ENCODE data around the gene C7orf57.

Gene C7orf57

DNA sequence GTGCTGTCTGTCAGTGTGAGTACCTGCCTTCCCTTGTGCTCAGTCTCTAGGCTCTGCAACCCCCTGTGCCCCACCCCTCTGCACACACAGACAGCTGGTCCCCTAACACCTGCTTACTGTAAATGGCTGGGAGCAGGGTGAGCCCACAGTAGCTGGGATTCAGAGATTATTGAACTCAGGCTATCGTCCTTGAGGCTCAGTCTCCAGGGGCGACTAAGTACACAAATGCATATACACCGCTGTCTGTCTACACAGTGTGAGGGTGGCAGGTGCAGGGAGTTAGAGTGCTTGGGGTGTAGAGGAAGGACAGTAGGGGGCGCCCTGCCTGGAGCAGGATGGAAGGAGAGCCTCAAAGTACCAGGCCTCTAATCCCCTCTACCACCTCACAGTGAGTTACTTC is 66.6 kb downstream of the C7orf57 start:
- Histone ChIP-seq H3K27ac (ENCODE audit: low read depth, low read length) (no peak overlapping the region), H3K9me3 (ENCODE audit: low read length) (no peaks in the 10 kb centered on the region), H3K27me3 (ENCODE audit: control insufficient read depth in 1 of 2, insufficient read depth in 2 of 2, low read length in 2 of 2) (no peaks in the 10 kb centered on the region), H3K4me1 (ENCODE audit: insufficient read depth, low read length) (no peaks in the 10 kb centered on the region), H3K4me3 (ENCODE audit: low read depth in 1 of 2, low read length in 2 of 2) (no peak overlapping the region), H3K9ac (ENCODE audit: low read length) (no peak overlapping the region), H3K36me3 (ENCODE audit: insufficient read depth, low read length) (peaks cover 27% of the 10 kb centered on the region)

DNA sequence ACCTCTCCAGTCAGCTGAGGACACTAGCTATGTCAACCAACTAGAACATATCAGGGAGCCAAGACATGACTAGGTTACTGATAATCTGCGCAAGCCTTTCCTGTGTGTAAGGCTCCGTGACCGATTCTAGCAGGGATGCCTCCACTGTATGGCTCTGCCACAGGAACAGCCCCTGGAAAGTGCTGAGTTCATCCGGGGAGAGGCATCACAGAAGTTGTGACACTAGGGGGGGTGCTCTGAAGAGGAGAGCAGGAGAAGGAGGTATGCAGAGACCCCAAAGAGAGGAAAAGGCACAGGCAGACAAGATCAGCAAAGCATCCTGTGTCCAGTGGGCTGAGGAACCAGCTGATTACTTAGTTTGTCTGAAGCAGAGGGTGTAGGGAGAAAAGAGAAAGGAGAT is 67.2 kb downstream of the C7orf57 start:
- Histone ChIP-seq H3K27ac (ENCODE audit: low read depth, low read length) (no peak overlapping the region), H3K9me3 (ENCODE audit: low read length) (no peaks in the 10 kb centered on the region), H3K4me3 (ENCODE audit: low read depth in 1 of 2, low read length in 2 of 2) (no peak overlapping the region), H3K4me1 (ENCODE audit: insufficient read depth, low read length) (no peaks in the 10 kb centered on the region), H3K9ac (ENCODE audit: low read length) (no peak overlapping the region), H3K27me3 (ENCODE audit: control insufficient read depth in 1 of 2, insufficient read depth in 2 of 2, low read length in 2 of 2) (no peaks in the 10 kb centered on the region), H3K36me3 (ENCODE audit: insufficient read depth, low read length) (peaks cover 32% of the 10 kb centered on the region)

DNA sequence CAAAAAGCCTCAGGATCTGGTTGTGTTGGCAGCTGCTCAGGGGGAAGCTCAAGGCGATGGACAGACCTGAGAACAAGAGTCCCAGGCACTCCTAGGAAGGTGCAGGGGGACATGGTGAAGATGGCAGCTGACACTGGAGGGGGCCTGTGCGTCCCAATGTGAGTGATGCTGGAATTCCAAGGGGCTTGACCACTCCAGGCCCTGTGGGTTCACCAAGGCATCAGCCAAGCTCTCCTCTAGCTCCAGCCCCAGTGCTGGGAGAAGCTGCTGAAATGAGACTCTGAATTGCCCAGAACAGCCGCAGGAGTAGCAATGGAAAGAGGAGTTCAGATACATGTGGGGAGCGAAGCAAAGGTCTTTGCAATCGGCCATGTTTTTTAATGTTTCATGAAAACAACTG is 69.7 kb downstream of the C7orf57 start:
- no peak overlapping the region for H3K4me3 ChIP-seq (ENCODE audit: low read depth in 1 of 2, low read length in 2 of 2)
- peaks cover 39% of the 10 kb centered on the region for H3K36me3 ChIP-seq (ENCODE audit: insufficient read depth, low read length)
- no peak overlapping the region for H3K9ac ChIP-seq (ENCODE audit: low read length)

DNA sequence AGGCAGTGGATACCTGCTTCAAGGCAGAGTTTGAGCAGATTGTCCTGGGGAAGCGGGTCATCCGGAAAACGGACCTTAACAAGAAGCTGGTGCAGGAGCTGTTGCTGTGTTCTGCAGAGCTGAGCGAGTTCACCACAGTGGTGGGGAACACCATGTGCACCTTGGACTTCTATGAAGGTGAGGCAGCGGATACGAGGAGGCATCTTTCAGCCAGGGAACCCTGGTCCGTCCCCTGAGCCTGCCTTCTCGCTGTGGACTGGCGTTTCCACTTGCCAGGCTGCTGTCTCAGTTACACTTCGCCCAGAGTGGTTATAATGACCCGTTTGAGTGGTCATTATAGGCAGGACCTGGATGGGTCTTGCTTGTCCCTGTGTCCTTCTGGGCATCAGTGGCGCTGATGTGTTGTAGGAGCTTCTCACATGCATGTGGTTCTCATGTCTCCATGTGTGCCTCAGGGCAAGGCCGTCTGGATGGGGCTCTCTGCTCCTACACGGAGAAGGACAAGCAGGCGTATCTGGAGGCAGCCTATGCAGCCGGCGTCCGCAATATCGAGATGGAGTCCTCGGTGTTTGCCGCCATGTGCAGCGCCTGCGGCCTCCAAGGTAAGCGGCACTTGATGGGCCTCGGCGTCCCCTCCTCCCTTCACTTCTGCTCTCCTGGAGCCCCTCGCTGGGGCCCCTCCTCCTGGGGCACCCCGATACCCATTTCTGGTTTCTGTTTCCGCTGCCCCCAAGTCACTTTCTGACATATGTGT is 71.7 kb downstream of the C7orf57 start:
- H3K4me3 ChIP-seq (ENCODE audit: low read depth in 1 of 2, low read length in 2 of 2), result no peak overlapping the region
- H3K9me3 ChIP-seq (ENCODE audit: low read length), result no peaks in the 10 kb centered on the region
- no peak overlapping the region for H3K27ac ChIP-seq (ENCODE audit: low read depth, low read length)
- H3K9ac ChIP-seq (ENCODE audit: low read length), result no peak overlapping the region
- no peaks in the 10 kb centered on the region for H3K27me3 ChIP-seq (ENCODE audit: control insufficient read depth in 1 of 2, insufficient read depth in 2 of 2, low read length in 2 of 2)
- H3K4me1 ChIP-seq (ENCODE audit: insufficient read depth, low read length), result no peaks in the 10 kb centered on the region
- peaks cover 32% of the 10 kb centered on the region for H3K36me3 ChIP-seq (ENCODE audit: insufficient read depth, low read length)

More for the DNA sequence above, 69.7 kb downstream of the C7orf57 start:
- Histone ChIP-seq H3K27me3 (ENCODE audit: control insufficient read depth in 1 of 2, insufficient read depth in 2 of 2, low read length in 2 of 2) (no peaks in the 10 kb centered on the region), H3K9me3 (ENCODE audit: low read length) (no peaks in the 10 kb centered on the region), H3K27ac (ENCODE audit: low read depth, low read length) (no peak overlapping the region), H3K4me1 (ENCODE audit: insufficient read depth, low read length) (no peaks in the 10 kb centered on the region)

DNA sequence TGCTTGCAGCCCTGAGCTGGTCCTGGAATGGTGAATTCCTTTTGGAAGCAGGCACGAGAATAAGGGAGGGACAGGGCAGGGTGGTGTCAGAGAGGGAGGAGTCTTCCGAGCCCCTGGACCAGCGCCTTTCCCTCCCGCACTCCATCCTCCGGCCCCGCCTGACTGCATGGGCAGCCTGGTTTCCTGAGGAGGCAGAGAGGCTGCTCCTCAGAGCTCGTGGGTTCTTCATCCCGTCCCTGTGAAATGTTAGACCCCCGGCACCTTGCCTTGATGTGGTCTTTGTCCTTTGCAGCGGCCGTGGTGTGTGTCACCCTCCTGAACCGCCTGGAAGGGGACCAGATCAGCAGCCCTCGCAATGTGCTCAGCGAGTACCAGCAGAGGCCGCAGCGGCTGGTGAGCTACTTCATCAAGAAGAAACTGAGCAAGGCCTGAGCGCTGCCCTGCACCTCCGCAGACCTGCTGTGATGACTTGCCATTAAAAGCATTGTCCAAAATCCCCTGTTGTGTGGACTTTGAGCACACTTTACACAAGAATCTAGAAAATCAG is 72.7 kb downstream of the C7orf57 start:
- Histone ChIP-seq H3K36me3 (ENCODE audit: insufficient read depth, low read length) (peaks cover 23% of the 10 kb centered on the region), H3K9me3 (ENCODE audit: low read length) (no peaks in the 10 kb centered on the region), H3K27ac (ENCODE audit: low read depth, low read length) (no peak overlapping the region), H3K9ac (ENCODE audit: low read length) (no peak overlapping the region), H3K4me3 (ENCODE audit: low read depth in 1 of 2, low read length in 2 of 2) (no peak overlapping the region), H3K27me3 (ENCODE audit: control insufficient read depth in 1 of 2, insufficient read depth in 2 of 2, low read length in 2 of 2) (no peaks in the 10 kb centered on the region), H3K4me1 (ENCODE audit: insufficient read depth, low read length) (no peaks in the 10 kb centered on the region)

DNA sequence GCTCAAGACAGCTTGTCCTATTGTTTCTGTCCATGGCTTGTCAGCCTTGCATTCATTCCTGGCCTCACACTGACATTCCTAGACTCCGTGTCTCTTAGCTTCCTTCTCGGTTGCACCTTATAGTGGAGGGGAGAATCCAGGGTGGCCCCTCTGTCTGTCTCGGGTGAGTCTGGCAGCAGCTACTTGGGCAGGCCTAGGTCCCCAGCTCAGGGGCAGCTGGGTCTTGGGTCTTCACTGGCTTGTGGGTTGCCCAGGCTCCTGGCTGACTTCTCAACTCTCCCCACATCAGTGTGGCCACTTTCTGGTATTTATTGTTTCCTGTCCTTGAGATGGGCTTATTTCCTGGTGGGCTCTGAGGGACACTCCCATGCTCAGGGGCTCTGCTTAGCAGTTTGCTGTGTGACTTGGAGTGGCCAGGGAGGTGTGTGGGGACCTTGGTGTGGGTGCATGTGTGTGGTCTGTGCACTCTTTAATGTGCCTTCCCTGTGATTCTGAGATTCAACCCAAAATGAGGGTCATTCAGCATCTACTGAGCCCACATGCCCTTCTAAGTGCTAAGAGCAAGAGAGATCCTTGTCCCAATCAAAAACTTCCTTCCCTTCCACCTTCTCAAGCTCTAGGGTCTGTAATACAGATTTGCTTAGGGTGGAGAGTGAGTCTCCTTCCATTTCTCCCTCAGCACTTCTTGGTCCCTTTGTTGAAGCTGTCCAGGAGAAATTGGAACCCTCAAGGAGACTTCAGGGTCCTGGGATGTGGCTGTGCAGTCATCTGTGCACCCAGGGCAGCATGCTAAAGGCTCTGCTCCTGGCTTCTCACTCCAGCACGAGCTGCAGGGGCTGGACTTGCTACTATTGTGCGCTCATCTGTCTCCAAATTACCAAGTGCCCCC is 73.9 kb downstream of the C7orf57 start:
- H3K36me3 ChIP-seq (ENCODE audit: insufficient read depth, low read length), result peaks cover 23% of the 10 kb centered on the region
- no peak overlapping the region for H3K27ac ChIP-seq (ENCODE audit: low read depth, low read length)
- H3K9me3 ChIP-seq (ENCODE audit: low read length), result no peaks in the 10 kb centered on the region
- no peak overlapping the region for H3K9ac ChIP-seq (ENCODE audit: low read length)
- no peak overlapping the region for H3K4me3 ChIP-seq (ENCODE audit: low read depth in 1 of 2, low read length in 2 of 2)
- no peaks in the 10 kb centered on the region for H3K27me3 ChIP-seq (ENCODE audit: control insufficient read depth in 1 of 2, insufficient read depth in 2 of 2, low read length in 2 of 2)
- H3K4me1 ChIP-seq (ENCODE audit: insufficient read depth, low read length), result no peaks in the 10 kb centered on the region

DNA sequence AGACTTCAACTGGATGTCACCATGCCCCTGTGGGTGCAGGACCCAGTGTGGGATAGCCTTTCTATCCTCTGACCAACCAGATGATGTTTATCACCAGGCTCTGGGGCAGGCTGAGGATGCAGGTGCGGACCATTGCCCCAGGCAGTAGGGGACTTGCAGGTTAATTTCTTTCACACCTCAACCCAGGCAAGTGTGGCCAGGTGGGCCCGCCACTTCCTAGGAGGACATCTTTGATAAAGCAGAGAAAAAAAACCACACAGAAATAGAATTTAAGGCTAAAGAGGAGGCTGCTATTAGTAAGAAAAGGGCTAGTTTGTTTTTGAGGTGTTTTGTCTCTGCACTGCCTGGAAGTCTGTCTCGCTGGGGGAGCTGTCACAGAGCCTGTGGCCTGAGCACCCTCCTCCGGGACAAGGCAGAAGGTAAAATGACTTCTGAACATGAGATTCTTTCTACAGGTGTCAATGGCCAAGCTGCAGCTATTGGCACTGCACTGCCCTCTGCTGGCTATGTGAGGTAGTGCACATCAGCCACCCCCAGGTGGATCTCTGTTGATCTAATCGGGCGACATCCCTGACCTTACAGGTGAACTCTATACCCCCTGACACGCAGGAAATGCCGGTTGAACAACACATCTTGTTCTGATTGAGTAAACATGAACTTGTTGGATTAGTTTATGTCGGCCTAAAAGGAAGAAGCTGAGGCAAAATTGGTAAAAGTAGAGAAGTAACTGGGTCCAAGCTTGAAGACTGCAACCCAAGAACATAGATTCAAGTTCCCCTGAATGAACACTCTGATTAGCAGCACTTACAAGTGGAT is 74.7 kb downstream of the C7orf57 start:
- Histone ChIP-seq H3K36me3 (ENCODE audit: insufficient read depth, low read length) (peaks cover 23% of the 10 kb centered on the region), H3K9me3 (ENCODE audit: low read length) (no peaks in the 10 kb centered on the region), H3K4me1 (ENCODE audit: insufficient read depth, low read length) (no peaks in the 10 kb centered on the region), H3K4me3 (ENCODE audit: low read depth in 1 of 2, low read length in 2 of 2) (no peak overlapping the region), H3K27me3 (ENCODE audit: control insufficient read depth in 1 of 2, insufficient read depth in 2 of 2, low read length in 2 of 2) (no peaks in the 10 kb centered on the region), H3K27ac (ENCODE audit: low read depth, low read length) (no peak overlapping the region), H3K9ac (ENCODE audit: low read length) (no peak overlapping the region)

DNA sequence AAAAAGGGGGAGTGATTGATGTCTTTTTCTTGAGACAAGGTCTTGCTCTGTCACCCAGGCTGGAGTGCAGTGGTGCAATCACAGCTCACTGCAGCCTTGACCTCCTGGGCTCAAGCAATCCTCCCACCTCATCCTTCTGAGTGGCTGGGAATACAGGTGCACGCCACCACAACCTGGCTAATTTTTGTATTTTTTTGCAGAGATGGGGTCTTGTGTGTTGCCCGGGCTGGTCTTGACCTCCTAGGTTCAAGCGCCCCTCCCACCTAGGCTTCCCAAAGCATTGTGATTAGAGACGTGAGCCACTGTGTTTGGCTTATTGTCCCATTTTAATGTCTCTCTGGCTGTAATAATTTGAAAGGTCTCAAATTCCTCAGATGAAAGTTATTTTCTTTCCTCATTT is 75.5 kb downstream of the C7orf57 start:
- Histone ChIP-seq H3K27me3 (ENCODE audit: control insufficient read depth in 1 of 2, insufficient read depth in 2 of 2, low read length in 2 of 2) (no peaks in the 10 kb centered on the region), H3K9ac (ENCODE audit: low read length) (no peak overlapping the region), H3K36me3 (ENCODE audit: insufficient read depth, low read length) (peaks cover 23% of the 10 kb centered on the region), H3K9me3 (ENCODE audit: low read length) (no peaks in the 10 kb centered on the region), H3K4me1 (ENCODE audit: insufficient read depth, low read length) (no peaks in the 10 kb centered on the region), H3K4me3 (ENCODE audit: low read depth in 1 of 2, low read length in 2 of 2) (no peak overlapping the region), H3K27ac (ENCODE audit: low read depth, low read length) (no peak overlapping the region)
